Stimulated activated CD8-positive, alpha-beta memory T cell treated with anti-CD3 and anti-CD28 coated beads, Interleukin-12 subunit alpha, Interleukin-12 subunit beta, amount 100 ng/mL, for 4 hours (primary cell): ENCODE measurements around the gene MEGF11.
"Not testable (repeated sequence)": the region's sequence is repeated elsewhere in the genome, so short reads cannot be mapped to it uniquely, and the experiment has no call there.

ENCODE experiments used
- DNase-seq: peaks from one replicate; pipeline ENCODE4 v3.0.0-alpha.2; 2020; ENCODE audit warnings: low read depth

The MEGF11 gene

GRCh38 chr15:66029650-66030049 lies 223.9 kb downstream of the MEGF11 start:
- no peak for DNase-seq

- no peak for DNase-seq
Observed at GRCh38 chr15:66027268-66027805, 226.2 kb downstream of the MEGF11 start.

GRCh38 chr15:66025972-66026371 lies 227.6 kb downstream of the MEGF11 start:
- DNase-seq: no peak

GRCh38 chr15:66025015-66025452 lies 228.5 kb downstream of the MEGF11 start:
- DNase-seq: no peak

- no peak for DNase-seq
Observed at GRCh38 chr15:66024116-66024515, 229.4 kb downstream of the MEGF11 start.

- DNase-seq: no peak
Observed at GRCh38 chr15:66023311-66023972, 230.1 kb downstream of the MEGF11 start.

- no peak for DNase-seq
Observed at GRCh38 chr15:66022163-66022525, 231.4 kb downstream of the MEGF11 start.

- no peak for DNase-seq
Observed at GRCh38 chr15:66021496-66022162, 231.9 kb downstream of the MEGF11 start.

- no peak for DNase-seq
Observed at GRCh38 chr15:66019826-66020398, 233.6 kb downstream of the MEGF11 start.

- DNase-seq: no peak
Observed at GRCh38 chr15:66019368-66019767, 234.2 kb downstream of the MEGF11 start.

GRCh38 chr15:66018488-66018797 lies 235.1 kb downstream of the MEGF11 start:
- no peak for DNase-seq

- no peak for DNase-seq
Observed at GRCh38 chr15:66017792-66018487, 235.6 kb downstream of the MEGF11 start.

- no peak for DNase-seq
Observed at GRCh38 chr15:66017000-66017399, 236.6 kb downstream of the MEGF11 start.

GRCh38 chr15:66016199-66016598 lies 237.4 kb downstream of the MEGF11 start:
- DNase-seq: no peak

- no peak for DNase-seq
Observed at GRCh38 chr15:66014635-66015182, 238.8 kb downstream of the MEGF11 start.

- DNase-seq: no peak
Observed at GRCh38 chr15:66014022-66014421, 239.5 kb downstream of the MEGF11 start.

GRCh38 chr15:66008940-66009562 lies 244.5 kb downstream of the MEGF11 start:
- no peak for DNase-seq

- DNase-seq: no peak
Observed at GRCh38 chr15:66007663-66008262, 245.8 kb downstream of the MEGF11 start.

GRCh38 chr15:66006986-66007385 lies 246.6 kb downstream of the MEGF11 start:
- DNase-seq: no peak

GRCh38 chr15:66004618-66005262 lies 248.8 kb downstream of the MEGF11 start:
- no peak for DNase-seq

- not testable (repeated sequence) for DNase-seq
Observed at GRCh38 chr15:66003129-66003528, 250.4 kb downstream of the MEGF11 start.
